AG09319 (cell line): Measurements from ENCODE around the gene NOL6.

Experiments
- DNase-seq: peaks from one replicate; pipeline ENCODE4 v3.0.0-alpha.2; 2010; ENCODE audit warnings: low read depth; ENCODE audit errors: extremely low read depth
- CTCF ChIP-seq: IDR thresholded peaks from 2 replicates; pipeline ENCODE4 v1.5.1; 2011; ENCODE audit warnings: low read depth, mild to moderate bottlenecking, inconsistent platforms, low read length, moderate library complexity

Gene NOL6

GRCh38 chr9:33472171-33472880 is 1.4 kb downstream of the NOL6 start:
- TF ChIP-seq CTCF: no peak
- no peak for DNase-seq

DNA sequence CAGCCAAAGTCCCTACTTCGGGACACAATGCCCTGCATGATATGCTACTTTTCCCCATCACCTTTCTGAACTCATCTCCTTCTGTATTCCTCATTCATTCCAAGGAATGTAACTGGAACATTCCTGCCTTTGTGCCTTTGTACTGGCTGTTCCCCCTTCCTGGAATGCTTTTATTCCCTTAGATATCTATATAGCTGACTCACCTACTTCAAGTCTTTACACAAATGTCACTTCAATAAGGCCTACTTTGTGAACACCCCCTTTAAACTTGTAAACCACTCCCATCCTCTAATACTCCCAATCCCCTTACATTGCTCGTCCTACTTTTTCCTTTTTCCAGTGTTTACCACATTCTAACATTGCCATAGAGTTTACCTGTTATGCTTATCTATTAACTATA is 2.4 kb downstream of the NOL6 start:
- TF ChIP-seq CTCF: no peak
- no peak for DNase-seq

DNA sequence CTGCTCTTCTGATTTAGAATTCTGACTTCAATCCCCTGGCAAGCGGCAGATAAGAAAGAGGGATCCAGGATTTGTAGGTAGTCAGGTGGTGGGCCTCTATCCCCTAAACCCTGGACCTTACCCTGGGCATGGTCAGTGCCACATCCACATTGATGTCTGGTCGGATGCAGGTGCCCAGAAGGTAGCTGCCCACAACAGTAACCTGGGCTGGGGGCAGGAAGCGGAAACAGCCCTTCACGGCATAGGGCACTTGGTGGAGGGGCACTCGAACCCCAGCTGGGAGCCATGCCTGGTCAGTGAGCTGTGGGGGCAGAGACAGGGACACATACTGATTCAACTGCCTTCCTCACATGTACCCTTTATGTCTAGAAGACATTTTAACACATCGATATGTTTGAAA is 3.8 kb downstream of the NOL6 start:
- TF ChIP-seq CTCF: no peak
- DNase-seq: no peak

GRCh38 chr9:33468797-33469621 is 4.7 kb downstream of the NOL6 start:
- no peak for TF ChIP-seq CTCF
- DNase-seq: no peak

- TF ChIP-seq CTCF: no peak
- DNase-seq: no peak
Observed at GRCh38 chr9:33468215-33468730, 5.5 kb downstream of the NOL6 start.

DNA sequence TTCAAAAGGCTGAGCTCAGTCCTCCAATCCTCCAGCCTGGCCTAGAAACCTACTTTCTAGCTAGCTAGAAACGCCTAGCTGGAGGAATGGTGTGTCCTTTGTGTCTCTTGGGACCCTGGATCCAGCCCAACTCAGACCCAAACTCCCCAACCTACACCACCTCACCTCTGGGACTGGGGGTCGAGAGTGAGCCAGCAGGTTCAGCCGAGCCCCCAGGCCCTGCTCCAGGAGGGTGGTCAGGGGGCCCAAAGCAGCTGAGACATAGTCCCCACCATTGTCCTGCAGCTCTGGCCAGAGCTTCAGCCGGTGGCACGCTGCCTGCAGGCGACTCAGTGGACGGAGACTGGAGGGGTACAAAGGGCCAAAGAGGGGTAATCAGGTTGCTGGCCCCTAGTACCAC is 6.2 kb downstream of the NOL6 start:
- TF ChIP-seq CTCF: no peak
- no peak for DNase-seq
